K562 (cell line): ENCODE data around the gene ID2.

ENCODE experiments used
- BRCA1 ChIP-seq, 2 experiments: fragments of 450-650 bp in 1 of 2; sonication (generic) in 1 of 2; formaldehyde crosslinking in 1 of 2; IDR thresholded peaks; 2 replicates each; pipeline versions ENCODE4 v1.5.0 to v1.6.1; 2017 to 2020; ENCODE audit warnings: mild to moderate bottlenecking in 1 of 2, missing genetic modification reagents in 1 of 2
- CHD2 ChIP-seq: IDR thresholded peaks from 2 replicates; pipeline ENCODE4 v1.6.1; 2011; ENCODE audit warnings: low read depth, low read length
- FOXP4 ChIP-seq: sonication (generic); formaldehyde crosslinking; IDR thresholded peaks from 2 replicates; pipeline ENCODE4 v1.8.0; 2022; ENCODE audit warnings: mild to moderate bottlenecking, missing genetic modification reagents, borderline replicate concordance
- MAFF ChIP-seq: IDR thresholded peaks from 2 replicates; pipeline ENCODE4 v1.6.1; 2012; ENCODE audit warnings: low read length, improper control_type of control experiment
- NCOR1 ChIP-seq: fragments of 450-650 bp; IDR thresholded peaks from 2 replicates; pipeline ENCODE4 v1.6.1; 2016; ENCODE audit warnings: mild to moderate bottlenecking, moderate library complexity
- POLR2A ChIP-seq: fragments of 450-650 bp; conservative IDR thresholded peaks from 2 replicates; pipeline ENCODE4 v1.6.1; 2016
- ZNF699 ChIP-seq: fragments of 250-450 bp; sonication (Bioruptor Pico); IDR thresholded peaks from 2 replicates; pipeline ENCODE4 v1.8.0; 2021; ENCODE audit warnings: mild to moderate bottlenecking, moderate library complexity; ENCODE audit not compliant: insufficient replicate concordance
- TF ChIP-seq, protein P1 (sequence below), 2 experiments: fragments of 450-650 bp; formaldehyde crosslinking in 1 of 2; IDR thresholded peaks; 2 replicates each; pipeline versions ENCODE4 v1.4.0 to v1.6.1; 2014 to 2020; ENCODE audit warnings: mild to moderate bottlenecking in 2 of 2, borderline replicate concordance in 1 of 2, low read depth in 1 of 2
- TF ChIP-seq, protein P2 (sequence below), 3 experiments: IDR thresholded peaks in 2 of 3; conservative IDR thresholded peaks in 1 of 3; 2 replicates each; pipeline ENCODE4 v1.5.1; 2011 to 2012; ENCODE audit warnings: low read length in 3 of 3, mild to moderate bottlenecking in 3 of 3, control low read depth in 2 of 3, improper control_type of control experiment in 1 of 3, inconsistent platforms in 1 of 3, low read depth in 1 of 3, mixed read lengths in 1 of 3, moderate library complexity in 1 of 3; ENCODE audit not compliant: insufficient read depth in 2 of 3
- TF ChIP-seq, protein P3 (sequence below): fragments of 450-650 bp; formaldehyde crosslinking; conservative IDR thresholded peaks from 2 replicates; pipeline ENCODE4 v1.4.0; 2022; ENCODE audit warnings: mild to moderate bottlenecking, missing genetic modification characterization

DNA sequence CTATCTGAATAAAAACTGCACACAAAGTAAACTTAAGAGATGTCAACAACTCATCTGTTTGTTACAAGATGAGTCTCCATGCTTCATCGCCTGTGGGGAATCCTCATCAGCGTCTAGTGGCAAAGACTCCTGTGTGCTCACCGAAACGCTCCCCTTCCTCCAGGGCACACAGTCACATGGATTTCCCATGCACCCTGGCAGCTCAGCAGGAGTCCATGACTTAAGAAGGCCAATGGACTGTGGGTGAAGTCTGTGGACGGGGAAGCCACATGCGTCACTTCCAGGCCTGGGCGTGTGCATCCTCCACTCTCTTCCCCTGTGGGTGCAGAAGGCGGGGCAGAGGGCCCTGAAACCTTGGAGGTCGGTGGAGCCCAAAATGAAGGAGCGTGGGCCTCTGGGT is 41.1 kb downstream of the ID2 start:
- TF ChIP-seq ZNF699 (CRISPR knock-in tag) (no peak), POLR2A (no peak), MAFF (no peak), FOXP4 (CRISPR knock-in tag) (no peak), BRCA1 (IDR thresholded peaks at IDR 0.05) (no peak), BRCA1 (CRISPR knock-in tag; IDR thresholded peaks at IDR 0.05) (no peak), NCOR1 (no peak), CHD2 (no peak)
- TF ChIP-seq, protein P1, sequence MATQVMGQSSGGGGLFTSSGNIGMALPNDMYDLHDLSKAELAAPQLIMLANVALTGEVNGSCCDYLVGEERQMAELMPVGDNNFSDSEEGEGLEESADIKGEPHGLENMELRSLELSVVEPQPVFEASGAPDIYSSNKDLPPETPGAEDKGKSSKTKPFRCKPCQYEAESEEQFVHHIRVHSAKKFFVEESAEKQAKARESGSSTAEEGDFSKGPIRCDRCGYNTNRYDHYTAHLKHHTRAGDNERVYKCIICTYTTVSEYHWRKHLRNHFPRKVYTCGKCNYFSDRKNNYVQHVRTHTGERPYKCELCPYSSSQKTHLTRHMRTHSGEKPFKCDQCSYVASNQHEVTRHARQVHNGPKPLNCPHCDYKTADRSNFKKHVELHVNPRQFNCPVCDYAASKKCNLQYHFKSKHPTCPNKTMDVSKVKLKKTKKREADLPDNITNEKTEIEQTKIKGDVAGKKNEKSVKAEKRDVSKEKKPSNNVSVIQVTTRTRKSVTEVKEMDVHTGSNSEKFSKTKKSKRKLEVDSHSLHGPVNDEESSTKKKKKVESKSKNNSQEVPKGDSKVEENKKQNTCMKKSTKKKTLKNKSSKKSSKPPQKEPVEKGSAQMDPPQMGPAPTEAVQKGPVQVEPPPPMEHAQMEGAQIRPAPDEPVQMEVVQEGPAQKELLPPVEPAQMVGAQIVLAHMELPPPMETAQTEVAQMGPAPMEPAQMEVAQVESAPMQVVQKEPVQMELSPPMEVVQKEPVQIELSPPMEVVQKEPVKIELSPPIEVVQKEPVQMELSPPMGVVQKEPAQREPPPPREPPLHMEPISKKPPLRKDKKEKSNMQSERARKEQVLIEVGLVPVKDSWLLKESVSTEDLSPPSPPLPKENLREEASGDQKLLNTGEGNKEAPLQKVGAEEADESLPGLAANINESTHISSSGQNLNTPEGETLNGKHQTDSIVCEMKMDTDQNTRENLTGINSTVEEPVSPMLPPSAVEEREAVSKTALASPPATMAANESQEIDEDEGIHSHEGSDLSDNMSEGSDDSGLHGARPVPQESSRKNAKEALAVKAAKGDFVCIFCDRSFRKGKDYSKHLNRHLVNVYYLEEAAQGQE (IDR thresholded peaks at IDR 0.05; ENCODE audit: borderline replicate concordance), result no peak
- TF ChIP-seq, protein P1 (CRISPR knock-in tag; IDR thresholded peaks at IDR 0.05; ENCODE audit: low read depth), result no peak
- TF ChIP-seq, protein P2, sequence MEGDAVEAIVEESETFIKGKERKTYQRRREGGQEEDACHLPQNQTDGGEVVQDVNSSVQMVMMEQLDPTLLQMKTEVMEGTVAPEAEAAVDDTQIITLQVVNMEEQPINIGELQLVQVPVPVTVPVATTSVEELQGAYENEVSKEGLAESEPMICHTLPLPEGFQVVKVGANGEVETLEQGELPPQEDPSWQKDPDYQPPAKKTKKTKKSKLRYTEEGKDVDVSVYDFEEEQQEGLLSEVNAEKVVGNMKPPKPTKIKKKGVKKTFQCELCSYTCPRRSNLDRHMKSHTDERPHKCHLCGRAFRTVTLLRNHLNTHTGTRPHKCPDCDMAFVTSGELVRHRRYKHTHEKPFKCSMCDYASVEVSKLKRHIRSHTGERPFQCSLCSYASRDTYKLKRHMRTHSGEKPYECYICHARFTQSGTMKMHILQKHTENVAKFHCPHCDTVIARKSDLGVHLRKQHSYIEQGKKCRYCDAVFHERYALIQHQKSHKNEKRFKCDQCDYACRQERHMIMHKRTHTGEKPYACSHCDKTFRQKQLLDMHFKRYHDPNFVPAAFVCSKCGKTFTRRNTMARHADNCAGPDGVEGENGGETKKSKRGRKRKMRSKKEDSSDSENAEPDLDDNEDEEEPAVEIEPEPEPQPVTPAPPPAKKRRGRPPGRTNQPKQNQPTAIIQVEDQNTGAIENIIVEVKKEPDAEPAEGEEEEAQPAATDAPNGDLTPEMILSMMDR (IDR thresholded peaks at IDR 0.05 in 2 of 3, conservative IDR thresholded peaks at IDR 0.05 in 1 of 3; ENCODE audit: insufficient read depth in 2 of 3, low read depth in 1 of 3, low read length in 3 of 3), result no peak
- TF ChIP-seq, protein P3, sequence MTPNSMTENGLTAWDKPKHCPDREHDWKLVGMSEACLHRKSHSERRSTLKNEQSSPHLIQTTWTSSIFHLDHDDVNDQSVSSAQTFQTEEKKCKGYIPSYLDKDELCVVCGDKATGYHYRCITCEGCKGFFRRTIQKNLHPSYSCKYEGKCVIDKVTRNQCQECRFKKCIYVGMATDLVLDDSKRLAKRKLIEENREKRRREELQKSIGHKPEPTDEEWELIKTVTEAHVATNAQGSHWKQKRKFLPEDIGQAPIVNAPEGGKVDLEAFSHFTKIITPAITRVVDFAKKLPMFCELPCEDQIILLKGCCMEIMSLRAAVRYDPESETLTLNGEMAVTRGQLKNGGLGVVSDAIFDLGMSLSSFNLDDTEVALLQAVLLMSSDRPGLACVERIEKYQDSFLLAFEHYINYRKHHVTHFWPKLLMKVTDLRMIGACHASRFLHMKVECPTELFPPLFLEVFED, result no peak
